ENCODE data around the gene PLRG1.
A peak's percentile ranks its signal among the peaks of the same experiment; 100 is the strongest.

PLRG1 gene

GRCh38 chr4:154489558-154490233 is 60.5 kb downstream of the PLRG1 start:
- H3K36me3 ChIP-seq (ENCODE audit: insufficient read depth, low read length): no peaks in the 10 kb centered on the region
- H3K9ac ChIP-seq (ENCODE audit: low read depth, low read length): peak overlapping the region; percentile 61; the same call in 1 of the 2 replicates
- H3K9me3 ChIP-seq (ENCODE audit: control insufficient read depth, insufficient read depth, low read length): no peaks in the 10 kb centered on the region
- no peaks in the 10 kb centered on the region for H3K4me1 ChIP-seq (ENCODE audit: insufficient read depth, low read length)

- H3K4me1 ChIP-seq (ENCODE audit: insufficient read depth, low read length): no peaks in the 10 kb centered on the region
- no peak overlapping the region for H3K9ac ChIP-seq (ENCODE audit: low read depth, low read length)
- no peaks in the 10 kb centered on the region for H3K36me3 ChIP-seq (ENCODE audit: insufficient read depth, low read length)
- no peaks in the 10 kb centered on the region for H3K9me3 ChIP-seq (ENCODE audit: control insufficient read depth, insufficient read depth, low read length)
Observed at GRCh38 chr4:154487145-154487544, 63.1 kb downstream of the PLRG1 start.

- H3K36me3 ChIP-seq (ENCODE audit: insufficient read depth, low read length): no peaks in the 10 kb centered on the region
- H3K4me1 ChIP-seq (ENCODE audit: insufficient read depth, low read length): no peaks in the 10 kb centered on the region
- no peak overlapping the region for H3K9ac ChIP-seq (ENCODE audit: low read depth, low read length)
- no peaks in the 10 kb centered on the region for H3K9me3 ChIP-seq (ENCODE audit: control insufficient read depth, insufficient read depth, low read length)
Observed at GRCh38 chr4:154485127-154485773, 65.0 kb downstream of the PLRG1 start.

Measured in ES-I3 (cell line).